Left lung (tissue), 10 donors: ENCODE results near the gene TEKT4. TPM values are rescaled to one million over a fixed set of nuclear protein-coding genes. Genes with fewer than 3 reads are reported as not detected.
A peak's percentile ranks its signal among the peaks of the same experiment; 100 is the strongest.

Source experiments
- ATAC-seq: fragments of 200-7000 bp; cut with Tn5 transposase; one replicate; pipeline ENCODE4 v1.9.1; 2020; ENCODE audit warnings: moderate library complexity
- DNase-seq, 4 donors: peaks; one replicate each; pipeline ENCODE4 v3.0.0-alpha.2; 2013 to 2020
- H3K27ac ChIP-seq, 2 donors: fragments of 200-600 bp; sonication (generic) in 1 of 2; one replicate each; pipeline versions ENCODE4 v1.5.0 to v1.8.0; 2020 to 2021
- H3K27me3 ChIP-seq, 2 donors: fragments of 200-600 bp; sonication (generic) in 1 of 2; one replicate each; pipeline versions ENCODE4 v1.5.0 to v1.8.0; 2020 to 2021
- H3K36me3 ChIP-seq, 2 donors: fragments of 200-600 bp; sonication (generic) in 1 of 2; one replicate each; pipeline versions ENCODE4 v1.5.0 to v1.8.0; 2020 to 2021
- H3K4me1 ChIP-seq, 2 donors: fragments of 200-600 bp; one replicate each; pipeline ENCODE4 v1.8.0; 2021
- H3K4me3 ChIP-seq, 2 donors: fragments of 200-600 bp; sonication (generic) in 1 of 2; one replicate each; pipeline versions ENCODE4 v1.5.0 to v1.8.0; 2020 to 2021; ENCODE audit warnings: mild to moderate bottlenecking in 1 of 2
- H3K9me3 ChIP-seq, 2 donors: fragments of 200-600 bp; sonication (generic) in 1 of 2; one replicate each; pipeline versions ENCODE4 v1.5.0 to v1.8.0; 2020 to 2021
- CTCF ChIP-seq, 2 donors: fragments of 200-600 bp; sonication (generic) in 1 of 2; IDR thresholded peaks; one replicate each; pipeline versions ENCODE4 v1.5.0 to v1.8.0; 2021; ENCODE audit warnings: antibody characterized with exemption in 2 of 2
- intact Hi-C, 2 donors: fragments of 100-400 bp; cut with DNase I; formaldehyde crosslinking; loops; one replicate each; pipeline versions ENCODE4 v1.11.2 to v1.14.2; 2022
- polyA plus RNA-seq, 6 donors: library from polyadenylated mRNA; unstranded; fragments of 120-200 nt; gene quantifications; one replicate each; pipeline ENCODE4 v1.2.1, GENCODE V29; 2013; ENCODE audit not compliant: insufficient read length in 6 of 6
- total RNA-seq, 2 donors: library from RNA; stranded (reverse); fragmentation: NEBNext Ultra II Directional; extraction: Animal tissue kit (Norgen Biotek cat#: 25700); gene quantifications; one replicate each; pipeline ENCODE4 v1.2.1, GENCODE V29; 2021
- donor health status: DM: no; HTN: yes; CAD: no.
- donor health status: DM: no; HTN: no; CAD: no.

TEKT4 gene
- total and polyA plus RNA-seq, 8 donors, result 0.39 to 3.2 (median 1.7) TPM; not detected in 1

- Histone ChIP-seq H3K27ac (no peak overlapping the region), H3K9me3 (no peaks in the 10 kb centered on the region), H3K4me3 (no peak overlapping the region), H3K4me1 (no peaks in the 10 kb centered on the region), H3K27me3 (peaks cover 0 to 67% of the 10 kb centered on the region in 2 donors), H3K36me3 (no peaks in the 10 kb centered on the region)
- DNase-seq, result no peak
- TF ChIP-seq CTCF (IDR thresholded peaks at IDR 0.05), result no peak
- intact Hi-C loops, result no loop called here
- ATAC-seq, result no peak
Measured at GRCh38 chr2:94872676-94873361, 1.6 kb downstream of the TEKT4 start.

- no peaks in the 10 kb centered on the region for H3K36me3 ChIP-seq
- H3K4me1 ChIP-seq, result no peaks in the 10 kb centered on the region
- H3K27me3 ChIP-seq, result peaks cover 0 to 67% of the 10 kb centered on the region in 2 donors
- intact Hi-C loops, result no loop called here
- ATAC-seq (no peak), DNase-seq (peak in 1 of 4 donors; percentile 73)
- no peaks in the 10 kb centered on the region for H3K9me3 ChIP-seq
- H3K27ac ChIP-seq, result no peak overlapping the region
- H3K4me3 ChIP-seq, result no peak overlapping the region
- no peak for TF ChIP-seq CTCF (IDR thresholded peaks at IDR 0.05)
Measured at GRCh38 chr2:94873362-94874276, 2.4 kb downstream of the TEKT4 start.

- ATAC-seq, result peak; percentile 95
- peak in 2 of 4 donors; percentile 52 to 88 for DNase-seq
- no peak overlapping the region for H3K27ac ChIP-seq
- TF ChIP-seq CTCF (IDR thresholded peaks at IDR 0.05), result peak; percentile 72 to 78
- H3K9me3 ChIP-seq, result no peaks in the 10 kb centered on the region
- no peaks in the 10 kb centered on the region for H3K36me3 ChIP-seq
- intact Hi-C loops, result no loop called here
- peaks cover 0 to 67% of the 10 kb centered on the region in 2 donors for H3K27me3 ChIP-seq
- no peaks in the 10 kb centered on the region for H3K4me1 ChIP-seq
- no peak overlapping the region for H3K4me3 ChIP-seq
Measured at GRCh38 chr2:94874277-94874997, 3.2 kb downstream of the TEKT4 start.

- Histone ChIP-seq H3K4me1 (no peaks in the 10 kb centered on the region), H3K4me3 (no peak overlapping the region), H3K27me3 (peaks cover 0 to 63% of the 10 kb centered on the region in 2 donors), H3K9me3 (no peaks in the 10 kb centered on the region), H3K36me3 (no peaks in the 10 kb centered on the region), H3K27ac (no peak overlapping the region)
- ATAC-seq (no peak), DNase-seq (peak in 1 of 4 donors; percentile 57)
- TF ChIP-seq CTCF (IDR thresholded peaks at IDR 0.05), result no peak
- intact Hi-C loops, result no loop called here
Measured at GRCh38 chr2:94875064-94875819, 4.0 kb downstream of the TEKT4 start.
